NOMO-1 treated with dmso at 0.1 percent for 144 hours (cell line): Measurements from ENCODE around the gene E2F7.

Experiments used
- DNase-seq: peaks from one replicate; lab custom pipeline; 2025; ENCODE audit not compliant: unreplicated experiment; lab: John Stamatoyannopoulos, UW

The E2F7 gene

GRCh38 chr12:77025782-77026314, 39.5 kb downstream of the E2F7 start:
- DNase-seq = no peak

GRCh38 chr12:77023501-77023900, 41.9 kb downstream of the E2F7 start:
- no peak for DNase-seq

GRCh38 chr12:77019920-77020319, 45.4 kb downstream of the E2F7 start:
- DNase-seq = no peak

- no peak for DNase-seq
Observed at GRCh38 chr12:77016606-77017005, 48.8 kb downstream of the E2F7 start.

- DNase-seq = no peak
Observed at GRCh38 chr12:77013091-77013490, 52.3 kb downstream of the E2F7 start.

GRCh38 chr12:77010691-77011548, 54.4 kb downstream of the E2F7 start:
- DNase-seq = peak; percentile 61

- DNase-seq = no peak
Observed at GRCh38 chr12:77007476-77007875, 57.9 kb downstream of the E2F7 start.

GRCh38 chr12:77005611-77006098, 59.7 kb downstream of the E2F7 start:
- DNase-seq = no peak

- DNase-seq = no peak
Observed at GRCh38 chr12:77003914-77004313, 61.5 kb downstream of the E2F7 start.

GRCh38 chr12:77003246-77003645, 62.1 kb downstream of the E2F7 start:
- DNase-seq = no peak

GRCh38 chr12:77002382-77002781, 63.0 kb downstream of the E2F7 start:
- DNase-seq = no peak

- DNase-seq = no peak
Observed at GRCh38 chr12:77001276-77001675, 64.1 kb downstream of the E2F7 start.

- no peak for DNase-seq
Observed at GRCh38 chr12:76998908-76999556, 66.3 kb downstream of the E2F7 start.

- DNase-seq = no peak
Observed at GRCh38 chr12:76998386-76998785, 67.0 kb downstream of the E2F7 start.

- no peak for DNase-seq
Observed at GRCh38 chr12:76997011-76997780, 68.2 kb downstream of the E2F7 start.

GRCh38 chr12:76990716-76991115, 74.7 kb downstream of the E2F7 start:
- DNase-seq = no peak

- no peak for DNase-seq
Observed at GRCh38 chr12:76984566-76984965, 80.8 kb downstream of the E2F7 start.

GRCh38 chr12:76983420-76983819, 81.9 kb downstream of the E2F7 start:
- no peak for DNase-seq

GRCh38 chr12:76980196-76980595, 85.2 kb downstream of the E2F7 start:
- DNase-seq = no peak

- no peak for DNase-seq
Observed at GRCh38 chr12:76976777-76977382, 88.5 kb downstream of the E2F7 start.
